GM23338 (cell line): ENCODE measurements around the gene LPP. TPM values are rescaled to one million over a fixed set of nuclear protein-coding genes. Genes with fewer than 3 reads are reported as not detected.

ENCODE experiments used
- ATAC-seq: fragments of 200-7000 bp; cut with Tn5 transposase; 3 replicates; pipeline ENCODE4 v1.9.1; 2020
- DNase-seq: peaks from one replicate; pipeline ENCODE4 v3.0.0-alpha.2; 2015; ENCODE audit warnings: low spot score
- H2AFZ ChIP-seq: fragments of 200-600 bp; sonication (generic); 2 replicates; pipeline ENCODE4 v1.8.0; 2016; ENCODE audit warnings: antibody characterized with exemption, mild to moderate bottlenecking, moderate library complexity
- H3F3A ChIP-seq: fragments of 200-600 bp; sonication (generic); replicated peaks from 2 replicates; pipeline ENCODE4 v1.8.0; 2017; ENCODE audit warnings: antibody characterized with exemption, mixed run types, low read depth
- H3K27ac ChIP-seq: fragments of 200-600 bp; sonication (generic); 2 replicates; pipeline ENCODE4 v1.6.1; 2016; ENCODE audit warnings: low read depth
- H3K27me3 ChIP-seq: fragments of 200-600 bp; sonication (generic); 2 replicates; pipeline ENCODE4 v1.8.0; 2016; ENCODE audit warnings: mild to moderate bottlenecking, mixed run types, moderate library complexity; ENCODE audit not compliant: insufficient read depth
- H3K36me3 ChIP-seq: fragments of 200-600 bp; sonication (generic); 2 replicates; pipeline ENCODE4 v1.8.0; 2016; ENCODE audit warnings: mild to moderate bottlenecking; ENCODE audit not compliant: insufficient read depth
- H3K4me1 ChIP-seq: fragments of 200-600 bp; sonication (generic); 2 replicates; pipeline ENCODE4 v1.8.0; 2016; ENCODE audit warnings: mild to moderate bottlenecking, moderate library complexity; ENCODE audit not compliant: insufficient read depth
- H3K4me2 ChIP-seq: fragments of 200-600 bp; sonication (generic); 2 replicates; pipeline ENCODE4 v1.7.1; 2017; ENCODE audit warnings: mixed run types
- H3K4me3 ChIP-seq: fragments of 200-600 bp; sonication (generic); 2 replicates; pipeline ENCODE4 v1.6.1; 2016; ENCODE audit warnings: mixed run types
- H3K79me2 ChIP-seq: fragments of 200-600 bp; sonication (generic); replicated peaks from 2 replicates; pipeline ENCODE4 v1.8.0; 2017; ENCODE audit warnings: mild to moderate bottlenecking; ENCODE audit not compliant: insufficient read depth
- H3K9me2 ChIP-seq: fragments of 200-600 bp; sonication (generic); 2 replicates; pipeline ENCODE4 v1.8.0; 2017; ENCODE audit not compliant: insufficient read depth
- H4K20me1 ChIP-seq: fragments of 200-600 bp; sonication (generic); replicated peaks from 2 replicates; pipeline ENCODE4 v1.8.0; 2017; ENCODE audit warnings: mild to moderate bottlenecking; ENCODE audit not compliant: insufficient read depth
- H3K27ac Mint-ChIP-seq: 2 replicates; pipeline ENCODE4 v1.8.0; 2020; ENCODE audit warnings: inconsistent platforms, mild to moderate bottlenecking, moderate library complexity, mixed read lengths
- H3K27me3 Mint-ChIP-seq: 3 replicates; pipeline ENCODE4 v1.8.0; 2022; ENCODE audit warnings: low read depth, mild to moderate bottlenecking, moderate library complexity, mixed read lengths, inconsistent platforms; ENCODE audit not compliant: insufficient read depth, poor library complexity
- H3K36me3 Mint-ChIP-seq: 3 replicates; pipeline ENCODE4 v1.8.0; 2021; ENCODE audit warnings: low read depth, mild to moderate bottlenecking, inconsistent platforms, moderate library complexity, mixed read lengths
- H3K4me1 Mint-ChIP-seq: 3 replicates; pipeline ENCODE4 v1.8.0; 2020; ENCODE audit warnings: mild to moderate bottlenecking, inconsistent platforms, mixed read lengths
- H3K4me3 Mint-ChIP-seq: 3 replicates; pipeline ENCODE4 v1.8.0; 2021; ENCODE audit warnings: moderate library complexity, mild to moderate bottlenecking, inconsistent platforms, mixed read lengths
- H3K9me3 Mint-ChIP-seq: 3 replicates; pipeline ENCODE4 v1.8.0; 2020; ENCODE audit warnings: moderate library complexity, mild to moderate bottlenecking, inconsistent platforms, mixed read lengths
- CTCF ChIP-seq, 2 experiments: fragments of 200-600 bp in 1 of 2; sonication (generic) in 1 of 2; conservative IDR thresholded peaks; 2 replicates each; pipeline versions ENCODE4 v1.5.1 to v1.6.1; 2016 to 2017; ENCODE audit warnings: antibody characterized with exemption in 2 of 2, low read depth in 2 of 2, mild to moderate bottlenecking in 2 of 2, moderate library complexity in 1 of 2
- ETS1 ChIP-seq: IDR thresholded peaks from 2 replicates; pipeline ENCODE4 v1.6.1; 2016; ENCODE audit warnings: antibody characterized with exemption
- JUNB ChIP-seq: IDR thresholded peaks from one replicate; pipeline ENCODE4 v1.6.1; 2016; ENCODE audit warnings: antibody characterized with exemption; ENCODE audit not compliant: unreplicated experiment
- NANOG ChIP-seq: IDR thresholded peaks from 2 replicates; pipeline ENCODE4 v1.6.1; 2016; ENCODE audit warnings: antibody characterized with exemption, borderline replicate concordance
- STAT1 ChIP-seq: IDR thresholded peaks from one replicate; pipeline ENCODE4 v1.6.1; 2016; ENCODE audit warnings: antibody characterized with exemption; ENCODE audit not compliant: unreplicated experiment
- ZNF114 ChIP-seq: fragments of 250-450 bp; sonication (Bioruptor Pico); IDR thresholded peaks from 2 replicates; pipeline ENCODE4 v1.5.0; 2020; ENCODE audit warnings: mild to moderate bottlenecking, moderate library complexity
- ZNF462 ChIP-seq: fragments of 250-450 bp; sonication (Bioruptor Pico); IDR thresholded peaks from 2 replicates; pipeline ENCODE4 v1.5.0; 2020; ENCODE audit warnings: mild to moderate bottlenecking, moderate library complexity
- polyA plus RNA-seq: library from polyadenylated mRNA; unstranded; fragments of >200 nt; fragmentation: Nextera tagmentation; extraction: Ambion mirVana; gene quantifications from 2 replicates; pipeline ENCODE4 v1.2.1, GENCODE V29; 2016
- total RNA-seq: library from RNA; depleted of rRNA; stranded (reverse); fragments of >200 nt; shearing (Covaris generic); gene quantifications from 2 replicates; pipeline ENCODE4 v1.2.3, GENCODE V29; 2014

Gene LPP
- total and polyA plus RNA-seq, 2 experiments from 2014 or later: 23.0 to 35.2 TPM

- no peak for TF ChIP-seq ZNF462
Measured at GRCh38 chr3:188164248-188164687, 10.3 kb downstream of the LPP start (continued).

GRCh38 chr3:188165596-188165995 is 11.6 kb downstream of the LPP start:
- no peaks in the 10 kb centered on the region for H3K36me3 Mint-ChIP-seq
- Histone ChIP-seq H3K4me2 (no peak overlapping the region), H4K20me1 (peaks cover 6% of the 10 kb centered on the region; the same call in 1 of the 2 replicates), H3K4me1 (peaks cover 16% of the 10 kb centered on the region), H3K27ac (no peak overlapping the region), H3K9me2 (no peaks in the 10 kb centered on the region), H3K36me3 (no peaks in the 10 kb centered on the region), H3K4me3 (no peak overlapping the region), H3K27me3 (no peaks in the 10 kb centered on the region), H3F3A (no peaks in the 10 kb centered on the region), H3K79me2 (peaks cover 94% of the 10 kb centered on the region), H2AFZ (no peak overlapping the region)
- H3K27me3 Mint-ChIP-seq: peaks cover 3% of the 10 kb centered on the region
- no peak overlapping the region for H3K4me3 Mint-ChIP-seq
- DNase-seq (no peak), ATAC-seq (no peak)
- H3K9me3 Mint-ChIP-seq: no peaks in the 10 kb centered on the region
- H3K27ac Mint-ChIP-seq: no peak overlapping the region
- peaks cover 20% of the 10 kb centered on the region for H3K4me1 Mint-ChIP-seq
- TF ChIP-seq CTCF (conservative IDR thresholded peaks at IDR 0.05; ENCODE audit: low read depth in 2 of 2): no peak
- TF ChIP-seq ZNF114 (CRISPR knock-in tag): no peak
- TF ChIP-seq ETS1: no peak
- no peak for TF ChIP-seq STAT1
- TF ChIP-seq NANOG: no peak
- TF ChIP-seq ZNF462: no peak
- TF ChIP-seq JUNB: no peak
